ENCODE measurements around the gene SCAND1.

GRCh38 chr20:35917077-35917476, 37.2 kb downstream of the SCAND1 start:
- TF ChIP-seq CTCF (IDR thresholded peaks at IDR 0.05), result no peak
- TF ChIP-seq POLR2A (IDR thresholded peaks at IDR 0.05), result no peak

Data from prostate gland (tissue), 2 donors.